Esophagus muscularis mucosa (tissue), 4 donors: Measurements from ENCODE around the gene MAN1B1. TPM values are rescaled to one million over a fixed set of nuclear protein-coding genes. Genes with fewer than 3 reads are reported as not detected.

Source experiments
- DNase-seq: peaks from one replicate; pipeline ENCODE4 v3.0.0-alpha.2; 2017; ENCODE audit errors: extremely low spot score
- H3K27ac ChIP-seq, 4 donors: fragments of 200-600 bp; sonication (generic); replicated peaks in 1 of 4; 1 replicate in 3 of 4; 2 replicates in 1 of 4; pipeline ENCODE4 v1.5.1; 2016 to 2019; ENCODE audit warnings: mild to moderate bottlenecking in 1 of 4
- H3K27me3 ChIP-seq, 4 donors: fragments of 200-600 bp; sonication (generic); one replicate each; pipeline versions ENCODE4 v1.5.1 to v1.6.0; 2016 to 2019
- H3K36me3 ChIP-seq, 4 donors: fragments of 200-600 bp; sonication (generic); one replicate each; pipeline ENCODE4 v1.5.1; 2016 to 2019
- H3K4me1 ChIP-seq, 4 donors: fragments of 200-600 bp; sonication (generic); one replicate each; pipeline ENCODE4 v1.5.1; 2016 to 2019
- H3K4me3 ChIP-seq, 4 donors: fragments of 200-600 bp; sonication (generic); 1 replicate in 2 of 4; 2 replicates in 2 of 4; pipeline ENCODE4 v1.5.1; 2016 to 2019; ENCODE audit warnings: mild to moderate bottlenecking in 4 of 4, moderate library complexity in 1 of 4
- H3K9me3 ChIP-seq, 4 donors: fragments of 200-600 bp; sonication (generic); 1 replicate in 3 of 4; 2 replicates in 1 of 4; pipeline ENCODE4 v1.5.1; 2016 to 2019
- CTCF ChIP-seq, 3 experiments: fragments of 200-600 bp in 2 of 3; fragments of 450-650 bp in 1 of 3; sonication (generic) in 2 of 3; IDR thresholded peaks; one replicate each; pipeline ENCODE4 v1.5.1; 2017 to 2019; ENCODE audit warnings: antibody characterized with exemption in 3 of 3, mild to moderate bottlenecking in 2 of 3, moderate library complexity in 1 of 3
- EP300 ChIP-seq: sonication (generic); formaldehyde crosslinking; IDR thresholded peaks from one replicate; pipeline ENCODE4 v1.6.1; 2017; ENCODE audit warnings: antibody characterized with exemption
- POLR2A ChIP-seq: fragments of 450-650 bp; IDR thresholded peaks from one replicate; pipeline ENCODE4 v1.6.1; 2017; ENCODE audit warnings: antibody characterized with exemption, moderate library complexity, mild to moderate bottlenecking, low read depth
- POLR2AphosphoS5 ChIP-seq, 2 donors: sonication (generic); formaldehyde crosslinking; IDR thresholded peaks; one replicate each; pipeline ENCODE4 v1.6.1; 2017; ENCODE audit warnings: antibody characterized with exemption in 2 of 2
- WGBS: methylation state at CpG from one replicate; pipeline ENCODE4 v1.1.5; 2018; 5-methylcytosine and 5-hydroxymethylcytosine counted together
- intact Hi-C: fragments of 100-400 bp; cut with DNase I; formaldehyde crosslinking; loops from one replicate; pipeline ENCODE4 v1.15.1; 2023
- total RNA-seq, 4 donors: library from RNA; depleted of rRNA; stranded (reverse); fragments of >200 nt; gene quantifications; one replicate each; pipeline versions ENCODE4 v1.1.0 to v1.2.1, GENCODE V29; 2016

Gene MAN1B1
- total RNA-seq, 4 donors from 2014 or later: 22.4 to 36.6 (median 27.0) TPM

- Histone ChIP-seq H3K36me3 (no peaks in the 10 kb centered on the region), H3K27me3 (peaks cover 7 to 38% (median 24%) of the 10 kb centered on the region in 4 donors), H3K4me3 (peak overlapping the region in 2 of 4 donors; percentile 8 to 22), H3K9me3 (no peaks in the 10 kb centered on the region), H3K27ac (peak overlapping the region; percentile 59 to 73 (median 64)), H3K4me1 (peaks cover 31 to 56% (median 55%) of the 10 kb centered on the region in 4 donors)
- intact Hi-C loops: no loop called here
- no peak for TF ChIP-seq EP300
- no peak for TF ChIP-seq POLR2A
- TF ChIP-seq CTCF (IDR thresholded peaks at IDR 0.05): no peak
- TF ChIP-seq POLR2AphosphoS5 (IDR thresholded peaks at IDR 0.05): peak in 1 of 2 donors; percentile 39
- no peak for DNase-seq
- 36% methylated on average over 8 of the region's 28 CpGs for WGBS
These were observed 31.1 kb upstream of the MAN1B1 start for GRCh38 chr9:137055385-137056364.

GRCh38 chr9:137056739-137057415 lies 29.9 kb upstream of the MAN1B1 start:
- H3K36me3 ChIP-seq: no peaks in the 10 kb centered on the region
- 71% methylated on average over 17 of the region's 17 CpGs for WGBS
- intact Hi-C loops: no loop called here
- no peak overlapping the region for H3K4me3 ChIP-seq
- no peak for DNase-seq
- TF ChIP-seq POLR2A: no peak
- TF ChIP-seq CTCF (IDR thresholded peaks at IDR 0.05): no peak
- TF ChIP-seq EP300: no peak
- TF ChIP-seq POLR2AphosphoS5 (IDR thresholded peaks at IDR 0.05): peak in 1 of 2 donors; percentile 6
- H3K9me3 ChIP-seq: no peaks in the 10 kb centered on the region
- H3K27ac ChIP-seq: no peak overlapping the region
- peaks cover 31 to 56% (median 55%) of the 10 kb centered on the region in 4 donors for H3K4me1 ChIP-seq
- H3K27me3 ChIP-seq: peaks cover 7 to 26% (median 18%) of the 10 kb centered on the region in 4 donors

DNA sequence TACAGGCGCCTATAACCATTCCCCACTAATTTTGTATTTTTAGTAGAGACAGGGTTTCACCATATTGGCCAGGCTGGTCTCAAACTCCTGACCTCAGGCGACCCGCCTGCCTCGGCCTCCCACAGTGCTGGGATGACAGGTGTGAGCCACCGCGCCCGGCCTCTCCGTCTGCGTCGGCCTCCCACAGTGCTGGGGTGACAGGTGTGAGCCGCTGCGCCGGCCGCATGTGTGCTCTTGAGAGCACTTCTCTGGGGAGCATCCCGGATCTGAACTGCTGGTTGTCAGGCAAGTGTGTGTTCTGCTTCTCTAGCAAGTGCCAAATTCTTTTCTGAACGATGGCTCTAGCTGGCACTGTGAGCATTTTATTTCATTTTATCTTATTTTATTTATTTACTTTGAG lies 29.2 kb upstream of the MAN1B1 start:
- intact Hi-C loops: no loop called here
- Histone ChIP-seq H3K36me3 (no peaks in the 10 kb centered on the region), H3K27ac (no peak overlapping the region), H3K4me1 (peaks cover 31 to 56% (median 55%) of the 10 kb centered on the region in 4 donors), H3K27me3 (peaks cover 7 to 19% (median 11%) of the 10 kb centered on the region in 4 donors), H3K9me3 (no peaks in the 10 kb centered on the region), H3K4me3 (no peak overlapping the region)
- 54% methylated on average over 16 of the region's 16 CpGs for WGBS
- TF ChIP-seq CTCF (IDR thresholded peaks at IDR 0.05) (no peak), POLR2AphosphoS5 (IDR thresholded peaks at IDR 0.05) (no peak), POLR2A (no peak), EP300 (no peak)
- no peak for DNase-seq

DNA sequence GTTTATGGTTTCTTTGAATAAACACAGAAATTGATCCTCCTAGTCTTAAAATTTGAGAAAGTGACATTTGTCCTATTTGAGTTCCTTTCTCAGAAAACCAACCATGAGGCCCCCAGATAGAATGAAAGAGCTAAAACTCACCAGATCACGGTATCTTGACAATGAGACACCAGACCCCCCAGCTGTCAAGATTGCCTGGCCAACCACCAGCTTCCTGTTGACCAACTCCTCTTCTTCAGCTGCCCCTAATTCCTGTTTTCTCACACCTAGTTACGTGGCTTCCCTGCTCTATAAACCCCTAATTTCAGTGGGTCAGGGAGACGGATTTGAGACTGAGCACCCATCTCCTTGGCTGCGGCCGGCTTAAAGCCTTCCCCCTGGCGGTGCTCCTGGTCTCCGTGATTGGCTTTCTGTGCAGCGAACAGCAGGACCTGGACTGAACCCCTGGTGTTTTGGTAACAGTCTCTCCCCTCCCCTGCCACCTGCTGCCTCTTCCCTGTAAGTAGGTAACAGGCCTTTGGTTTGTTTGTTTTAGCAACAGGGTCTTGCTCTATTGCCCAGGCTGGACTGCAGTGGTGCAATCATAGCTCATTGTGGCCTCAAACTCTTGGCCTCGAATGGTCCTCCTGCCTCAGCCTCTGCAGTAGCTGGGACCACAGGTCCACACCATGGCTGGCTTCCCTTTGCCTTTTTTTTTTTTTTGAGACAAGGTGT lies 28.1 kb upstream of the MAN1B1 start:
- no peak overlapping the region for H3K27ac ChIP-seq
- no peaks in the 10 kb centered on the region for H3K9me3 ChIP-seq
- WGBS: 90% methylated on average over 9 of the region's 9 CpGs
- peaks cover 24 to 45% (median 45%) of the 10 kb centered on the region in 4 donors for H3K4me1 ChIP-seq
- H3K27me3 ChIP-seq: peaks cover under 1 to 8% (median under 1%) of the 10 kb centered on the region in 4 donors
- H3K4me3 ChIP-seq: no peak overlapping the region
- DNase-seq: no peak
- no peaks in the 10 kb centered on the region for H3K36me3 ChIP-seq
- no peak for TF ChIP-seq CTCF (IDR thresholded peaks at IDR 0.05)
- no peak for TF ChIP-seq POLR2AphosphoS5 (IDR thresholded peaks at IDR 0.05)
- TF ChIP-seq POLR2A: no peak
- no peak for TF ChIP-seq EP300
- intact Hi-C loops: no loop called here
